ENCODE measurements around the gene PPP3R1. TPM values are rescaled to one million over a fixed set of nuclear protein-coding genes. Genes with fewer than 3 reads are reported as not detected.
A peak's percentile ranks its signal among the peaks of the same experiment; 100 is the strongest.

Gene PPP3R1
- total RNA-seq, 2 experiments from 2014 or later: 72.7 to 73.7 TPM

DNA sequence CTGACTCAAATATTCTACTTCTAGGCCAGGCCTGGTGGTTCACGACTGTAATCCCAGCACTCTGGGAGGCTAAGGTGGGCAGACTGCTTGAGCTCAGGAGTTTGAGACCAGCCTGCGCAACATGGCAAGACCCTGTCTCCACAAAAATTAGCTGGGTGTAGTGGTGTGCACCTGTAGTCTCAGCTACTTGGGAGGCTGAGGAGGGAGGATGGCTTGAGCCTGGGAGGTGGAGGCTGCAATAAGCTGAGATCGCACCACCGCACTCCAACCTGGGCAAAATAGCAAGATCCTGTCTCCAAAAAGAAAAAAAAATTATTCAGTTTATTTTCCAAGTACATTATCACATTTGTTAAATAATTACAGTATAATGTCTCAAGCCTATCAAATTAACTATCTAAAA lies 7.3 kb downstream of the PPP3R1 start:
- CTCF ChIA-PET: interaction anchor here (0.7 to 1.4 kb wide), 4 partner anchors 47 to 123 kb away, joined by 3 to 7 read pairs (median 4); no protein-coding TSS in a partner anchor
- H3K4me3 Mint-ChIP-seq: no peak overlapping the region
- H3K4me1 Mint-ChIP-seq (ENCODE audit: low read depth): peaks cover 27% of the 10 kb centered on the region
- H3K36me3 Mint-ChIP-seq (ENCODE audit: low read depth): peaks cover 13% of the 10 kb centered on the region
- no peaks in the 10 kb centered on the region for H3K9me3 Mint-ChIP-seq
- intact Hi-C loops (cut with micrococcal nuclease): no loop called here
- DNase-seq (no peak), ATAC-seq (no peak)
- TF ChIP-seq, protein P1, sequence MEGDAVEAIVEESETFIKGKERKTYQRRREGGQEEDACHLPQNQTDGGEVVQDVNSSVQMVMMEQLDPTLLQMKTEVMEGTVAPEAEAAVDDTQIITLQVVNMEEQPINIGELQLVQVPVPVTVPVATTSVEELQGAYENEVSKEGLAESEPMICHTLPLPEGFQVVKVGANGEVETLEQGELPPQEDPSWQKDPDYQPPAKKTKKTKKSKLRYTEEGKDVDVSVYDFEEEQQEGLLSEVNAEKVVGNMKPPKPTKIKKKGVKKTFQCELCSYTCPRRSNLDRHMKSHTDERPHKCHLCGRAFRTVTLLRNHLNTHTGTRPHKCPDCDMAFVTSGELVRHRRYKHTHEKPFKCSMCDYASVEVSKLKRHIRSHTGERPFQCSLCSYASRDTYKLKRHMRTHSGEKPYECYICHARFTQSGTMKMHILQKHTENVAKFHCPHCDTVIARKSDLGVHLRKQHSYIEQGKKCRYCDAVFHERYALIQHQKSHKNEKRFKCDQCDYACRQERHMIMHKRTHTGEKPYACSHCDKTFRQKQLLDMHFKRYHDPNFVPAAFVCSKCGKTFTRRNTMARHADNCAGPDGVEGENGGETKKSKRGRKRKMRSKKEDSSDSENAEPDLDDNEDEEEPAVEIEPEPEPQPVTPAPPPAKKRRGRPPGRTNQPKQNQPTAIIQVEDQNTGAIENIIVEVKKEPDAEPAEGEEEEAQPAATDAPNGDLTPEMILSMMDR (IDR thresholded peaks at IDR 0.05): no peak
- POLR2A ChIA-PET: no interaction called here
- H3K27ac Mint-ChIP-seq: no peak overlapping the region
- H3K27me3 Mint-ChIP-seq: no peaks in the 10 kb centered on the region

DNA sequence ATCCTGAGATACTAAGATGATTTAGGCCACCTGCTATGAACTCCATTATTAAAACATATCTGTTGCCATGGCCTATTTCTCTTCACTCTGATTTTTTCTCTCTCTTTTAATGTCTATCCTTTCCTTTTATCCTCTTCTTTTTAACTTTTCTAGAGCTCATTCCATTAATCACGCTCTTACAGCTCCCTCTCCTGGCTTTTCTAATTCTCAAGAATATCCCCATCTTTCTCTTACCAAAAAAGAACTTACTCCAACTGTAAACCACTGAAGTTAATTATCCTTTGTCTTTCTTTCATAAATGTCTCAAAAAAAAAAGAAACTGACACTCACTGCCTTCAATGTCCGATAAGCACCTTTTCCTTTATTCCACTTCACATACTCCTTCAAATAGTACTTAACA lies 7.9 kb downstream of the PPP3R1 start:
- TF ChIP-seq, protein P1 (IDR thresholded peaks at IDR 0.05): no peak
- ATAC-seq (no peak), DNase-seq (no peak)
- Mint-ChIP-seq H3K4me3 (no peak overlapping the region), H3K4me1 (ENCODE audit: low read depth) (peaks cover 28% of the 10 kb centered on the region), H3K27me3 (no peaks in the 10 kb centered on the region), H3K36me3 (ENCODE audit: low read depth) (peaks cover 12% of the 10 kb centered on the region), H3K27ac (no peak overlapping the region), H3K9me3 (no peaks in the 10 kb centered on the region)
- ChIA-PET POLR2A (no interaction called here), CTCF (interaction anchor here (0.5 to 1.7 kb wide), 6 partner anchors 16 to 123 kb away, joined by 3 to 7 read pairs (median 4); no protein-coding TSS in a partner anchor)
- intact Hi-C loops (cut with micrococcal nuclease): no loop called here

DNA sequence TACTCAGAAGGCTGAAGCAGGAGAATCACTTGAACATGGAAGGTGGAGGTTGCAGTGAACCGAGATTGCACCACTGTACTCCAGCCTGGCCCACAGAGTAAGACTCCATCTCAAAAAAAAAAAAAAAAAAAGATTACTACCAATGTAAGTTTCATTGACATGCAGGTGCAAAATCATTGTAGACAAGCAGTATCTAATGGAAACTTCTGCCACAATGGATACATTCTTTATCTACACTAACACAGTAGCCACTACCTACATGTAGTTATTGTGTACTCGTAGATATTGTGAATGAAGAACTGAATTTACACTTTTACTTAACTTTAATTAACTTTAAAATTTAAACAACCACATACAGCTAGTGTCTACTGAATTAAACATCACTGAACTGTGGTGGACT lies 10.6 kb downstream of the PPP3R1 start:
- Mint-ChIP-seq H3K27me3 (no peaks in the 10 kb centered on the region), H3K4me1 (ENCODE audit: low read depth) (peaks cover 55% of the 10 kb centered on the region), H3K9me3 (no peaks in the 10 kb centered on the region), H3K36me3 (ENCODE audit: low read depth) (peaks cover 20% of the 10 kb centered on the region), H3K4me3 (no peak overlapping the region), H3K27ac (no peak overlapping the region)
- TF ChIP-seq, protein P1 (IDR thresholded peaks at IDR 0.05): no peak
- ChIA-PET POLR2A (interaction anchor here (1.2 kb wide), 1 partner anchor 9 kb away, joined by 5 read pairs; no protein-coding TSS in a partner anchor), CTCF (interaction anchor here (0.9 kb wide), 1 partner anchor 8 kb away, joined by 3 read pairs; no protein-coding TSS in a partner anchor)
- ATAC-seq (no peak), DNase-seq (no peak)
- intact Hi-C loops (cut with micrococcal nuclease): no loop called here

DNA sequence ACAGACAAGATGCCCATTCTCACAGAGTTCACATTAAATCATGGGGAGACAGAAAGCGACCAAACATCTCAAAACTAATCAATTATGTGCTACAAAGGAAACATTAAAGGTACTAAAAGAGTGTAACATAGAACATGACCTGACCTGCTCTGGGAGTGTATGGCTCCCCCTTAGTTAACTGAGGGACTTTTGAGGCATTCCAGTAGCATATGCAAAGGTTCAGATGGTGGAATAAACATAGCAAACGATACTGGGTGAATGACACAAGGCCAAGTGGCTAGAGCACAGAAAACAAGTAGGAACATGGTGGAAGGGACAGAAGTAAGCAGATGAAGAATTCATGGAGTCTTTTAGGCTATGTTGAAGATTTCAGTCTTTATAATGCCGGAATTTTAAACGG lies 11.9 kb downstream of the PPP3R1 start:
- Mint-ChIP-seq H3K4me3 (no peak overlapping the region), H3K4me1 (ENCODE audit: low read depth) (peaks cover 68% of the 10 kb centered on the region), H3K9me3 (no peaks in the 10 kb centered on the region), H3K36me3 (ENCODE audit: low read depth) (peaks cover 21% of the 10 kb centered on the region), H3K27me3 (no peaks in the 10 kb centered on the region), H3K27ac (peak overlapping the region; percentile 35)
- DNase-seq: no peak
- intact Hi-C loops (cut with micrococcal nuclease): no loop called here
- ChIA-PET CTCF (interaction anchor here (0.7 to 0.8 kb wide), 2 partner anchors 11 to 55 kb away, joined by 3 read pairs; no protein-coding TSS in a partner anchor), POLR2A (no interaction called here)
- ATAC-seq: no peak
- TF ChIP-seq, protein P1 (IDR thresholded peaks at IDR 0.05): no peak

DNA sequence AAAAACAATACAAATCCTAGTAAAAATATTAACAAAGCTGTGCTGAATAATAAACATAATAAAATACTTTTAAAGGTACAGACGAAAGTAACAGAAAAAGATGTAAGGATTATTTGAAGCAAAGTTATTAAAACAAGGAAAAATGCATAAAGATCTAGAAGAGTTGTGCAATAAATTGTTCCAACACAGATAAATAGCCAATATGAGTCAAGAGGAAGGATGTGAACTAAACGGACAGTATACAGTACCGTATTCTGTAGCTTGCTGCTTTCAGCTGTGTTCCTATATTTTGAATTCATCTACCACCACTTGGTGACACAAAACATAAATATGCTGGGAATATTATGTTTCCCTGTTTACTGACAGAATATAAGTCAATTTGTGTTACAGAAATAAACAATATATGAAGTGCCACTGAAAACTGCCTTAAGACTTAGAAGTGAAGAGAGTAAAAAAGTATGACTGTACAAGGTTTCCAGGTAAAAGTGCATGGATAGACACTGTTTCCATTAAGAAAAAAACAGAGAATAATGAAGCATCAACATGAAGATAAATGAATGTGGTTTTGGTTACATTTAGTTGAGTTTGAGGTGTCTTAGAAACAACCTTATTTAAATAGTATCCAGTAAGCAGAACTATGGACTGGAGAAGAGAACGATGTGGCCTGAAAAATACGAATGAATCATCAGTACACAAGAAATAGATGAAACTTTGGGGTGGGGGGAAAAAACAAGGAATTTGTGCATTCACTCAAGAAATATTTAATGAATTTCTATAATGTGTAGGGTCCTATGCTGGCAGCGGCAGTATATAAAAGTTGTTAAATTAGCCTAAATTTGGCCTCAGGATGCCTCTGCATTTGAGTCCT lies 13.1 kb downstream of the PPP3R1 start:
- CTCF ChIA-PET: interaction anchor here (0.8 to 1.5 kb wide), 4 partner anchors 9 to 117 kb away, joined by 3 read pairs; no protein-coding TSS in a partner anchor
- no peaks in the 10 kb centered on the region for H3K9me3 Mint-ChIP-seq
- H3K27ac Mint-ChIP-seq: peak overlapping the region; percentile 57
- intact Hi-C loops (cut with micrococcal nuclease): no loop called here
- no peaks in the 10 kb centered on the region for H3K27me3 Mint-ChIP-seq
- POLR2A ChIA-PET: interaction anchor here (0.8 kb wide), 1 partner anchor 14 kb away, joined by 3 read pairs; the partner anchor contains the start of gene PPP3R1
- peaks cover 26% of the 10 kb centered on the region for H3K36me3 Mint-ChIP-seq (ENCODE audit: low read depth)
- ATAC-seq (peak; percentile 40), DNase-seq (no peak)
- peaks cover 81% of the 10 kb centered on the region for H3K4me1 Mint-ChIP-seq (ENCODE audit: low read depth)
- TF ChIP-seq, protein P1 (IDR thresholded peaks at IDR 0.05): no peak
- no peak overlapping the region for H3K4me3 Mint-ChIP-seq
